CD1c-positive myeloid dendritic cell (primary cell): ENCODE data around the gene RASL10B.
A peak's percentile ranks its signal among the peaks of the same experiment; 100 is the strongest.
"Not testable (repeated sequence)": the region's sequence is repeated elsewhere in the genome, so short reads cannot be mapped to it uniquely, and the experiment has no call there.

Experiments
- DNase-seq: peaks from one replicate; pipeline ENCODE4 v3.0.0-alpha.2; 2016; ENCODE audit errors: extremely low spot score

Gene RASL10B

GRCh38 chr17:35731239-35731916 is at the start of gene RASL10B:
Gene RASL10B, plus strand, starts transcription at chr17:35731639. Its CDS starts 3,546 bp downstream, at chr17:35735185.
- peak; percentile 15 for DNase-seq

- peak; percentile 76 for DNase-seq
These were observed 47.8 kb upstream of the RASL10B start for GRCh38 chr17:35683591-35683990.

- DNase-seq = no peak
These were observed 47.2 kb upstream of the RASL10B start for GRCh38 chr17:35684055-35684802.

- no peak for DNase-seq
These were observed 38.8 kb upstream of the RASL10B start for GRCh38 chr17:35692512-35693210.

- no peak for DNase-seq
These were observed 37.8 kb upstream of the RASL10B start for GRCh38 chr17:35693662-35694061.

- DNase-seq = no peak
These were observed 36.5 kb upstream of the RASL10B start for GRCh38 chr17:35694906-35695305.

- no peak for DNase-seq
These were observed 35.8 kb upstream of the RASL10B start for GRCh38 chr17:35695613-35696012.

- DNase-seq = no peak
These were observed 32.6 kb upstream of the RASL10B start for GRCh38 chr17:35698800-35699199.

- DNase-seq = no peak
These were observed 31.3 kb upstream of the RASL10B start for GRCh38 chr17:35700150-35700549.

GRCh38 chr17:35701491-35701890 is 29.9 kb upstream of the RASL10B start:
- no peak for DNase-seq

GRCh38 chr17:35703308-35703707 is 28.1 kb upstream of the RASL10B start:
- not testable (repeated sequence) for DNase-seq

- DNase-seq = no peak
These were observed 26.2 kb upstream of the RASL10B start for GRCh38 chr17:35705230-35705629.

GRCh38 chr17:35705705-35706104 is 25.7 kb upstream of the RASL10B start:
- DNase-seq = no peak

- no peak for DNase-seq
These were observed 23.3 kb upstream of the RASL10B start for GRCh38 chr17:35708149-35708548.

GRCh38 chr17:35708951-35709350 is 22.5 kb upstream of the RASL10B start:
- DNase-seq = no peak

- DNase-seq = no peak
These were observed 21.6 kb upstream of the RASL10B start for GRCh38 chr17:35709874-35710273.

GRCh38 chr17:35710950-35711349 is 20.5 kb upstream of the RASL10B start:
- no peak for DNase-seq

- no peak for DNase-seq
These were observed 18.2 kb upstream of the RASL10B start for GRCh38 chr17:35713069-35713728.

GRCh38 chr17:35714988-35715387 is 16.5 kb upstream of the RASL10B start:
- no peak for DNase-seq

GRCh38 chr17:35715416-35715815 is 16.0 kb upstream of the RASL10B start:
- no peak for DNase-seq

GRCh38 chr17:35716173-35716572 is 15.3 kb upstream of the RASL10B start:
- DNase-seq = no peak

- DNase-seq = no peak
These were observed 14.5 kb upstream of the RASL10B start for GRCh38 chr17:35716897-35717465.
